Ovary (tissue), 9 donors: Measurements from ENCODE around the gene DCT. TPM values are rescaled to one million over a fixed set of nuclear protein-coding genes. Genes with fewer than 3 reads are reported as not detected.

Experiments used
- DNase-seq, 5 donors: peaks; one replicate each; pipeline ENCODE4 v3.0.0-alpha.2; 2019 to 2020
- H3K27ac ChIP-seq, 2 donors: fragments of 200-600 bp; one replicate each; pipeline versions ENCODE4 v1.5.1 to v1.8.0; 2019 to 2022
- H3K27me3 ChIP-seq: fragments of 200-600 bp; one replicate; pipeline ENCODE4 v1.8.0; 2022
- H3K36me3 ChIP-seq: fragments of 200-600 bp; sonication (generic); one replicate; pipeline ENCODE4 v1.5.1; 2019
- H3K4me1 ChIP-seq: one replicate; pipeline ENCODE4 v1.8.1; 2013; ENCODE audit warnings: mild to moderate bottlenecking, moderate library complexity; ENCODE audit not compliant: insufficient read depth
- H3K4me3 ChIP-seq: fragments of 200-600 bp; sonication (generic); one replicate; pipeline ENCODE4 v1.5.1; 2017
- H3K9me3 ChIP-seq, 2 donors: fragments of 200-600 bp in 1 of 2; sonication (generic) in 1 of 2; one replicate each; pipeline versions ENCODE4 v1.5.1 to v1.8.1; 2013 to 2019; ENCODE audit warnings: mild to moderate bottlenecking in 1 of 2, moderate library complexity in 1 of 2
- CTCF ChIP-seq, 3 donors: fragments of 450-650 bp in 2 of 3; fragments of 200-600 bp in 1 of 3; IDR thresholded peaks; one replicate each; pipeline versions ENCODE4 v1.5.1 to v1.8.0; 2016 to 2022; ENCODE audit warnings: antibody characterized with exemption in 3 of 3, mild to moderate bottlenecking in 1 of 3
- EP300 ChIP-seq: sonication (generic); formaldehyde crosslinking; IDR thresholded peaks from one replicate; pipeline ENCODE4 v1.6.1; 2017; ENCODE audit warnings: antibody characterized with exemption
- POLR2A ChIP-seq: fragments of 450-650 bp; IDR thresholded peaks from one replicate; pipeline ENCODE4 v1.6.1; 2017; ENCODE audit warnings: antibody characterized with exemption, mild to moderate bottlenecking, moderate library complexity
- WGBS, 3 donors: extraction: QIAGEN DNeasy Blood & Tissue Kit in 1 of 3; methylation state at CpG; one replicate each; pipeline versions ENCODE4 v1.1.5 to v1.1.7; 2013 to 2017; 5-methylcytosine and 5-hydroxymethylcytosine counted together
- intact Hi-C, 4 donors: fragments of 100-400 bp; cut with DNase I; formaldehyde crosslinking; loops; one replicate each; pipeline versions ENCODE4 v1.11.0 to v1.15.1; 2022 to 2023
- polyA plus RNA-seq, 2 donors: library from polyadenylated mRNA; stranded (reverse); fragments of 200-250 nt in 1 of 2; fragments of 350-450 nt in 1 of 2; fragmentation: Illumina TruSeq in 1 of 2; extraction: RNeasy Lipid Tissue Mini Kit (QIAGEN cat#74804) in 1 of 2; gene quantifications; one replicate each; pipeline ENCODE4 v1.2.3, GENCODE V29; 2013 to 2014
- total RNA-seq, 7 donors: library from RNA; depleted of rRNA in 2 of 7; stranded (reverse); fragments of >200 nt in 2 of 7; fragmentation: NEBNext Ultra II Directional in 3 of 7; extraction: Animal tissue kit (Norgen Biotek cat#: 25700) in 3 of 7; gene quantifications; one replicate each; pipeline versions ENCODE4 v1.1.0 to v1.2.4, GENCODE V29; 2016 to 2023
- donor health status: DM: no; HTN: no; CAD: no; lungs with moderate emphysema.
- donor health status: DM: no; HTN: no; CAD: no.
- donor health status: Bipolar disorder and iron deficiency.
- donor health status: DM: yes; HTN: yes; CAD: no.
- donor health status: DM: no; HTN: no; CAD: no.
- donor health status: DM: yes; HTN: yes; CAD: no.

Gene DCT
- total and polyA plus RNA-seq, 9 donors = 0.27 to 0.92 (median 0.58) TPM

- no peak for TF ChIP-seq EP300
- TF ChIP-seq CTCF (IDR thresholded peaks at IDR 0.05) = no peak
- TF ChIP-seq POLR2A = no peak
- Histone ChIP-seq H3K27ac (no peak overlapping the region), H3K4me1 (no peaks in the 10 kb centered on the region), H3K36me3 (no peaks in the 10 kb centered on the region), H3K9me3 (no peaks in the 10 kb centered on the region), H3K27me3 (no peaks in the 10 kb centered on the region), H3K4me3 (no peak overlapping the region)
- intact Hi-C loops = no loop called here
- DNase-seq = no peak
- WGBS, 3 donors = 69 to 86% (median 82%) methylated on average over 1 of the region's 1 CpG
Measured at GRCh38 chr13:94419304-94419924, 60.1 kb downstream of the DCT start.

- Histone ChIP-seq H3K27ac (no peak overlapping the region), H3K36me3 (no peaks in the 10 kb centered on the region), H3K4me3 (no peak overlapping the region), H3K9me3 (no peaks in the 10 kb centered on the region), H3K4me1 (no peaks in the 10 kb centered on the region), H3K27me3 (no peaks in the 10 kb centered on the region)
- intact Hi-C loops = no loop called here
- no peak for DNase-seq
- TF ChIP-seq POLR2A (no peak), CTCF (IDR thresholded peaks at IDR 0.05) (no peak), EP300 (no peak)
Measured at GRCh38 chr13:94417294-94417693, 62.2 kb downstream of the DCT start.

GRCh38 chr13:94416454-94417080, 62.9 kb downstream of the DCT start:
- intact Hi-C loops = no loop called here

GRCh38 chr13:94415500-94416237, 63.8 kb downstream of the DCT start:
- Histone ChIP-seq H3K9me3 (no peaks in the 10 kb centered on the region), H3K27ac (no peak overlapping the region), H3K27me3 (no peaks in the 10 kb centered on the region), H3K4me1 (no peaks in the 10 kb centered on the region), H3K4me3 (no peak overlapping the region), H3K36me3 (no peaks in the 10 kb centered on the region)
- no peak for TF ChIP-seq CTCF (IDR thresholded peaks at IDR 0.05)
- TF ChIP-seq POLR2A = no peak
- TF ChIP-seq EP300 = no peak
- DNase-seq = no peak
- intact Hi-C loops = no loop called here
- 82 to 86% (median 82%) methylated on average over 7 of the region's 7 CpGs for WGBS, 3 donors

More at GRCh38 chr13:94416454-94417080, 62.9 kb downstream of the DCT start:
- no peaks in the 10 kb centered on the region for H3K27me3 ChIP-seq
- DNase-seq = no peak
- no peaks in the 10 kb centered on the region for H3K4me1 ChIP-seq
- 63 to 70% (median 63%) methylated on average over 7 of the region's 7 CpGs for WGBS, 3 donors
- no peaks in the 10 kb centered on the region for H3K36me3 ChIP-seq
- no peaks in the 10 kb centered on the region for H3K9me3 ChIP-seq
- no peak overlapping the region for H3K4me3 ChIP-seq
- TF ChIP-seq POLR2A (no peak), CTCF (IDR thresholded peaks at IDR 0.05) (no peak)
- no peak overlapping the region for H3K27ac ChIP-seq
